Liver (tissue), 9 donors: ENCODE data around the gene NANOS1. TPM values are rescaled to one million over a fixed set of nuclear protein-coding genes. Genes with fewer than 3 reads are reported as not detected.

ENCODE experiments used
- DNase-seq: peaks from one replicate; pipeline ENCODE4 v3.0.0-alpha.2; 2017; ENCODE audit warnings: low spot score
- H3K27ac ChIP-seq, 2 donors: one replicate each; pipeline ENCODE4 v1.7.0; 2013; ENCODE audit warnings: inconsistent platforms in 2 of 2, low read length in 2 of 2, control low read depth in 1 of 2, low read depth in 1 of 2, mild to moderate bottlenecking in 1 of 2
- H3K27me3 ChIP-seq, 4 donors: one replicate each; pipeline versions ENCODE4 v1.6.1 to v1.7.0; 2013; ENCODE audit warnings: low read length in 3 of 4, inconsistent platforms in 1 of 4, mild to moderate bottlenecking in 1 of 4, moderate library complexity in 1 of 4; ENCODE audit not compliant: control insufficient read depth in 4 of 4, insufficient read depth in 4 of 4
- H3K36me3 ChIP-seq, 4 donors: one replicate each; pipeline versions ENCODE4 v1.6.1 to v1.7.0; 2013; ENCODE audit warnings: low read length in 3 of 4, mild to moderate bottlenecking in 3 of 4, low read depth in 1 of 4, moderate library complexity in 1 of 4; ENCODE audit not compliant: control insufficient read depth in 4 of 4, insufficient read depth in 3 of 4
- H3K4me1 ChIP-seq, 4 donors: one replicate each; pipeline versions ENCODE4 v1.6.1 to v1.7.0; 2013; ENCODE audit warnings: low read length in 3 of 4, mild to moderate bottlenecking in 3 of 4, moderate library complexity in 1 of 4; ENCODE audit not compliant: control insufficient read depth in 4 of 4, insufficient read depth in 4 of 4
- H3K4me3 ChIP-seq, 3 donors: one replicate each; pipeline versions ENCODE4 v1.6.1 to v1.7.0; 2013; ENCODE audit warnings: low read length in 3 of 3, control low read depth in 1 of 3, low read depth in 1 of 3, mild to moderate bottlenecking in 1 of 3
- H3K9ac ChIP-seq, 2 donors: one replicate each; pipeline ENCODE4 v1.7.0; 2013; ENCODE audit warnings: low read length in 2 of 2, mild to moderate bottlenecking in 2 of 2, moderate library complexity in 2 of 2, control low read depth in 1 of 2, low read depth in 1 of 2
- H3K9me3 ChIP-seq, 4 donors: one replicate each; pipeline versions ENCODE4 v1.6.1 to v1.7.0; 2013; ENCODE audit warnings: low read length in 3 of 4; ENCODE audit not compliant: control insufficient read depth in 4 of 4
- EGR1 ChIP-seq, 2 donors: IDR thresholded peaks; 2 replicates each; pipeline ENCODE4 v1.6.1; 2016 to 2018; ENCODE audit warnings: antibody characterized with exemption in 2 of 2, low read depth in 2 of 2
- FOXA1 ChIP-seq: IDR thresholded peaks from 2 replicates; pipeline ENCODE4 v1.6.1; 2016; ENCODE audit warnings: antibody characterized with exemption
- FOXA2 ChIP-seq: IDR thresholded peaks from 2 replicates; pipeline ENCODE4 v1.6.1; 2016; ENCODE audit warnings: antibody characterized with exemption
- GABPA ChIP-seq, 2 donors: IDR thresholded peaks in 1 of 2; conservative IDR thresholded peaks in 1 of 2; 2 replicates each; pipeline ENCODE4 v1.6.1; 2016; ENCODE audit warnings: antibody characterized with exemption in 2 of 2, mild to moderate bottlenecking in 1 of 2, moderate library complexity in 1 of 2
- HNF4A ChIP-seq, 2 donors: conservative IDR thresholded peaks; 2 replicates each; pipeline ENCODE4 v1.6.1; 2016; ENCODE audit warnings: antibody characterized with exemption in 2 of 2, mild to moderate bottlenecking in 2 of 2
- HNF4G ChIP-seq: IDR thresholded peaks from 2 replicates; pipeline ENCODE4 v1.6.1; 2016; ENCODE audit warnings: antibody characterized with exemption
- JUND ChIP-seq, 2 donors: IDR thresholded peaks; 2 replicates each; pipeline ENCODE4 v1.6.1; 2016; ENCODE audit warnings: antibody characterized with exemption in 2 of 2
- NR2F2 ChIP-seq: IDR thresholded peaks from 2 replicates; pipeline ENCODE4 v1.6.1; 2016; ENCODE audit warnings: antibody characterized with exemption
- RAD21 ChIP-seq, 2 donors: IDR thresholded peaks; 2 replicates each; pipeline ENCODE4 v1.6.1; 2016; ENCODE audit warnings: antibody characterized with exemption in 2 of 2, mild to moderate bottlenecking in 2 of 2
- SP1 ChIP-seq: IDR thresholded peaks from 2 replicates; pipeline ENCODE4 v1.6.1; 2018; ENCODE audit warnings: antibody characterized with exemption, mild to moderate bottlenecking
- TAF1 ChIP-seq: conservative IDR thresholded peaks from 2 replicates; pipeline ENCODE4 v1.6.1; 2016; ENCODE audit warnings: antibody characterized with exemption, mild to moderate bottlenecking
- YY1 ChIP-seq: IDR thresholded peaks from 2 replicates; pipeline ENCODE4 v1.6.1; 2016; ENCODE audit warnings: antibody characterized with exemption, mild to moderate bottlenecking
- WGBS: extraction: QIAGEN DNeasy Blood & Tissue Kit; methylation state at CpG from one replicate; pipeline ENCODE4 v1.1.7; 2013; 5-methylcytosine and 5-hydroxymethylcytosine counted together
- polyA plus RNA-seq, 2 donors: library from polyadenylated mRNA; stranded (reverse) in 1 of 2; unstranded in 1 of 2; fragments of 200-250 nt in 1 of 2; fragments of >200 nt in 1 of 2; fragmentation: Nextera tagmentation in 1 of 2; extraction: Ambion mirVana in 1 of 2; gene quantifications; one replicate each; pipeline versions ENCODE4 v1.2.1 to v1.2.3, GENCODE V29; 2013 to 2015
- total RNA-seq, 2 donors: library from RNA; depleted of rRNA; stranded (reverse); fragments of >200 nt; gene quantifications; one replicate each; pipeline ENCODE4 v1.2.3, GENCODE V29; 2014
- TF ChIP-seq, protein P1 (sequence below): IDR thresholded peaks from 2 replicates; pipeline ENCODE4 v1.6.1; 2016; ENCODE audit warnings: antibody characterized with exemption, mild to moderate bottlenecking
- TF ChIP-seq, protein P2 (sequence below): fragments of 150-350 bp; IDR thresholded peaks from 2 replicates; pipeline ENCODE4 v1.5.1; 2017; ENCODE audit warnings: improper control_type of control experiment, low read depth, low read length; ENCODE audit not compliant: missing input control
- TF ChIP-seq, protein P3 (sequence below): IDR thresholded peaks from 2 replicates; pipeline ENCODE4 v1.6.1; 2016; ENCODE audit warnings: antibody characterized with exemption
- donor health status: healthy.
- donor health status: healthy.
- donor health status: healthy.
- donor health status: healthy.
- donor health status: healthy.

Gene NANOS1
- total and polyA plus RNA-seq, 4 donors: 0.07 to 1.1 (median 0.10) TPM

DNA sequence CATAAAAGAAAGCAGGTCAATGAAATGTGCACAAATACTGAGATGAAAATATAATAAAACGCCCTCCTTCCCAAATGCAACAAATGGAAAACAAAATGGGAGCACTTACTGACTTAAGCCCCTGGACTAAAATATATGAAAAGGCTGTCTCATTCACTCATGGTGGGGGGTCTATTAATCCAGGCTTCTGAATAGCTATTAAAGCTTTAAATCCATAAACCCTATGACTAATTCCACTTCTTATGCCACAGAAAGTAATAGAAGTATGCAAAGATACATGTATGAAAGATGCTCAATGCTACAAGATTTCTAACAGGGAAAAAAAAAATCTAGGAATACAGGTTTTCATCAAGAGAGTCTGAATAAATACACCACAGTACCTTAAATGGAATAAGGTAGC lies 30.6 kb downstream of the NANOS1 start (continued):
- TF ChIP-seq, protein P1, sequence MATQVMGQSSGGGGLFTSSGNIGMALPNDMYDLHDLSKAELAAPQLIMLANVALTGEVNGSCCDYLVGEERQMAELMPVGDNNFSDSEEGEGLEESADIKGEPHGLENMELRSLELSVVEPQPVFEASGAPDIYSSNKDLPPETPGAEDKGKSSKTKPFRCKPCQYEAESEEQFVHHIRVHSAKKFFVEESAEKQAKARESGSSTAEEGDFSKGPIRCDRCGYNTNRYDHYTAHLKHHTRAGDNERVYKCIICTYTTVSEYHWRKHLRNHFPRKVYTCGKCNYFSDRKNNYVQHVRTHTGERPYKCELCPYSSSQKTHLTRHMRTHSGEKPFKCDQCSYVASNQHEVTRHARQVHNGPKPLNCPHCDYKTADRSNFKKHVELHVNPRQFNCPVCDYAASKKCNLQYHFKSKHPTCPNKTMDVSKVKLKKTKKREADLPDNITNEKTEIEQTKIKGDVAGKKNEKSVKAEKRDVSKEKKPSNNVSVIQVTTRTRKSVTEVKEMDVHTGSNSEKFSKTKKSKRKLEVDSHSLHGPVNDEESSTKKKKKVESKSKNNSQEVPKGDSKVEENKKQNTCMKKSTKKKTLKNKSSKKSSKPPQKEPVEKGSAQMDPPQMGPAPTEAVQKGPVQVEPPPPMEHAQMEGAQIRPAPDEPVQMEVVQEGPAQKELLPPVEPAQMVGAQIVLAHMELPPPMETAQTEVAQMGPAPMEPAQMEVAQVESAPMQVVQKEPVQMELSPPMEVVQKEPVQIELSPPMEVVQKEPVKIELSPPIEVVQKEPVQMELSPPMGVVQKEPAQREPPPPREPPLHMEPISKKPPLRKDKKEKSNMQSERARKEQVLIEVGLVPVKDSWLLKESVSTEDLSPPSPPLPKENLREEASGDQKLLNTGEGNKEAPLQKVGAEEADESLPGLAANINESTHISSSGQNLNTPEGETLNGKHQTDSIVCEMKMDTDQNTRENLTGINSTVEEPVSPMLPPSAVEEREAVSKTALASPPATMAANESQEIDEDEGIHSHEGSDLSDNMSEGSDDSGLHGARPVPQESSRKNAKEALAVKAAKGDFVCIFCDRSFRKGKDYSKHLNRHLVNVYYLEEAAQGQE: no peak
- TF ChIP-seq SP1: no peak

DNA sequence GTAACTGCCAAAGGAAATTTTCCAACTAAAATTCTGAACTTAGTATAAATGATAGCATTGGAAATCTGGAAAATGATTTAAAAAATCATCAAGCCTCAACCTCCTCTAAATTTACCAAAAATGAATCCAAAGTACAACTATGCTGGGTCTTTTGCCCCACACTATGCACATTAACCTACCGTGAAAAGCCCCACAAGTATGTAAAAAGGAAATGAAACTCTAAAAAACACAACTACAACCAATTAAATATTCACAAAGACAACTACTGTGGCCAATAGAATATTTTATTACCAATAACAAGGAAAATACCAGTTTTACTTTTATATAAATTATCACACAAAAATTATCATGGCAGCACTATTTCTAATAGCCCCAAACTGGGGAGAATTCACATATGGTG lies 31.8 kb downstream of the NANOS1 start:
- no peak overlapping the region for H3K9ac ChIP-seq
- no peaks in the 10 kb centered on the region for H3K9me3 ChIP-seq
- peaks cover 14 to 86% (median 75%) of the 10 kb centered on the region in 4 donors for H3K36me3 ChIP-seq
- no peak for DNase-seq
- H3K4me3 ChIP-seq: no peak overlapping the region
- no peaks in the 10 kb centered on the region for H3K4me1 ChIP-seq
- no peak overlapping the region for H3K27ac ChIP-seq
- no peaks in the 10 kb centered on the region for H3K27me3 ChIP-seq
- no peak for TF ChIP-seq RAD21 (IDR thresholded peaks at IDR 0.05)
- no peak for TF ChIP-seq SP1
- TF ChIP-seq TAF1: no peak
- no peak for TF ChIP-seq HNF4A (conservative IDR thresholded peaks at IDR 0.05)
- TF ChIP-seq NR2F2: no peak
- no peak for TF ChIP-seq FOXA2
- TF ChIP-seq HNF4G: no peak
- TF ChIP-seq, protein P1: no peak
- TF ChIP-seq, protein P2, sequence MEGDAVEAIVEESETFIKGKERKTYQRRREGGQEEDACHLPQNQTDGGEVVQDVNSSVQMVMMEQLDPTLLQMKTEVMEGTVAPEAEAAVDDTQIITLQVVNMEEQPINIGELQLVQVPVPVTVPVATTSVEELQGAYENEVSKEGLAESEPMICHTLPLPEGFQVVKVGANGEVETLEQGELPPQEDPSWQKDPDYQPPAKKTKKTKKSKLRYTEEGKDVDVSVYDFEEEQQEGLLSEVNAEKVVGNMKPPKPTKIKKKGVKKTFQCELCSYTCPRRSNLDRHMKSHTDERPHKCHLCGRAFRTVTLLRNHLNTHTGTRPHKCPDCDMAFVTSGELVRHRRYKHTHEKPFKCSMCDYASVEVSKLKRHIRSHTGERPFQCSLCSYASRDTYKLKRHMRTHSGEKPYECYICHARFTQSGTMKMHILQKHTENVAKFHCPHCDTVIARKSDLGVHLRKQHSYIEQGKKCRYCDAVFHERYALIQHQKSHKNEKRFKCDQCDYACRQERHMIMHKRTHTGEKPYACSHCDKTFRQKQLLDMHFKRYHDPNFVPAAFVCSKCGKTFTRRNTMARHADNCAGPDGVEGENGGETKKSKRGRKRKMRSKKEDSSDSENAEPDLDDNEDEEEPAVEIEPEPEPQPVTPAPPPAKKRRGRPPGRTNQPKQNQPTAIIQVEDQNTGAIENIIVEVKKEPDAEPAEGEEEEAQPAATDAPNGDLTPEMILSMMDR: no peak
- no peak for TF ChIP-seq FOXA1
- no peak for TF ChIP-seq YY1
- no peak for TF ChIP-seq GABPA (IDR thresholded peaks at IDR 0.05 in 1 of 2, conservative IDR thresholded peaks at IDR 0.05 in 1 of 2)
- no peak for TF ChIP-seq JUND (IDR thresholded peaks at IDR 0.05)
- TF ChIP-seq EGR1 (IDR thresholded peaks at IDR 0.05; ENCODE audit: low read depth in 2 of 2): no peak
- TF ChIP-seq, protein P3, sequence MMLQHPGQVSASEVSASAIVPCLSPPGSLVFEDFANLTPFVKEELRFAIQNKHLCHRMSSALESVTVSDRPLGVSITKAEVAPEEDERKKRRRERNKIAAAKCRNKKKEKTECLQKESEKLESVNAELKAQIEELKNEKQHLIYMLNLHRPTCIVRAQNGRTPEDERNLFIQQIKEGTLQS: no peak
- 85% methylated on average over 1 of the region's 1 CpG for WGBS
